ENCODE measurements around the gene ASF1B. TPM values are rescaled to one million over a fixed set of nuclear protein-coding genes. Genes with fewer than 3 reads are reported as not detected.

ASF1B gene
- total and polyA plus RNA-seq, 2 donors (not counting 1 experiment from before 2014, with no cell fraction given), result 1.9 to 2.5 TPM

- Histone ChIP-seq H3K79me2 (ENCODE audit: control insufficient read depth, insufficient read depth, low read length) (peaks cover 80% of the 10 kb centered on the region), H3K4me2 (replicated peaks; ENCODE audit: low read depth, low read length, poor library complexity, severe bottlenecking) (no peak overlapping the region), H4K20me1 (ENCODE audit: control insufficient read depth, insufficient read depth, low read length, poor library complexity, severe bottlenecking) (no peaks in the 10 kb centered on the region), H3K27me3 (replicated peaks in 1 of 4; ENCODE audit: control extremely low read depth in 1 of 4, control insufficient read depth in 3 of 4, insufficient read depth in 4 of 4, low read length in 3 of 4) (no peaks in the 10 kb centered on the region), H3K9ac (ENCODE audit: low read length) (no peak overlapping the region), H3K27ac (ENCODE audit: low read length in 2 of 2) (no peak overlapping the region), H3K9me3 (ENCODE audit: control extremely low read depth in 1 of 3, control insufficient read depth in 2 of 3, insufficient read depth in 1 of 3, low read length in 2 of 3) (no peaks in the 10 kb centered on the region), H3K36me3 (replicated peaks in 1 of 2; ENCODE audit: control extremely low read depth in 1 of 2, control insufficient read depth in 1 of 2, extremely low read depth in 1 of 2, insufficient read depth in 2 of 2, low read length in 1 of 2) (no peaks in the 10 kb centered on the region), H3K4me3 (ENCODE audit: control extremely low read depth in 1 of 5, extremely low read depth in 1 of 5, insufficient read depth in 1 of 5, low read depth in 2 of 5, low read length in 4 of 5) (no peak overlapping the region), H3K4me1 (ENCODE audit: control insufficient read depth in 2 of 2, insufficient read depth in 2 of 2, low read length in 2 of 2) (peaks cover 0 to 9% of the 10 kb centered on the region in 2 donors), H2AFZ (ENCODE audit: insufficient read depth, low read depth, low read length, poor library complexity, severe bottlenecking) (no peak overlapping the region)
- POLR2A ChIA-PET, result interaction anchor here (0.6 kb wide), 1 partner anchor 24 kb away, joined by 4 read pairs; no protein-coding TSS in a partner anchor
- Mint-ChIP-seq H3K27me3 (no peaks in the 10 kb centered on the region), H3K4me1 (peaks cover 5% of the 10 kb centered on the region), H3K9me3 (ENCODE audit: insufficient read depth) (no peaks in the 10 kb centered on the region), H3K4me3 (no peak overlapping the region), H3K27ac (no peak overlapping the region)
- intact Hi-C loops (cut with micrococcal nuclease), result no loop called here
- 97% methylated on average over 9 of the region's 12 CpGs for WGBS (ENCODE audit: insufficient coverage)
- CTCF ChIA-PET, result interaction anchor here (0.6 kb wide), 1 partner anchor 85 kb away, joined by 3 read pairs; no protein-coding TSS in a partner anchor
- ATAC-seq (ENCODE audit: low read depth) (no peak), DNase-seq (no peak)
- TF ChIP-seq CTCF (IDR thresholded peaks at IDR 0.05) (no peak), EZH2 (IDR thresholded peaks at IDR 0.05; ENCODE audit: borderline replicate concordance, insufficient read depth, low read depth, low read length, poor library complexity, severe bottlenecking) (no peak)
These were observed 6.1 kb upstream of the ASF1B start for GRCh38 chr19:14142262-14143190.

GRCh38 chr19:14141041-14141440 lies 4.7 kb upstream of the ASF1B start:
- no peak overlapping the region for H3K9ac ChIP-seq (ENCODE audit: low read length)
- no peaks in the 10 kb centered on the region for H4K20me1 ChIP-seq (ENCODE audit: control insufficient read depth, insufficient read depth, low read length, poor library complexity, severe bottlenecking)
- H2AFZ ChIP-seq (ENCODE audit: insufficient read depth, low read depth, low read length, poor library complexity, severe bottlenecking), result no peak overlapping the region
- no peak for ATAC-seq (ENCODE audit: low read depth)
- H3K79me2 ChIP-seq (ENCODE audit: control insufficient read depth, insufficient read depth, low read length), result peaks cover 74% of the 10 kb centered on the region
- H3K4me3 Mint-ChIP-seq, result no peak overlapping the region
- no peak for DNase-seq
- peaks cover under 1 to 13% of the 10 kb centered on the region in 2 donors for H3K4me1 ChIP-seq (ENCODE audit: control insufficient read depth in 2 of 2, insufficient read depth in 2 of 2, low read length in 2 of 2)
- no peaks in the 10 kb centered on the region for H3K27me3 Mint-ChIP-seq
- H3K27ac ChIP-seq (ENCODE audit: low read length in 2 of 2), result no peak overlapping the region
- no peaks in the 10 kb centered on the region for H3K9me3 Mint-ChIP-seq (ENCODE audit: insufficient read depth)
- no peaks in the 10 kb centered on the region for H3K9me3 ChIP-seq (ENCODE audit: control extremely low read depth in 1 of 3, control insufficient read depth in 2 of 3, insufficient read depth in 1 of 3, low read length in 2 of 3)
- intact Hi-C loops (cut with micrococcal nuclease), result no loop called here
- no peak for TF ChIP-seq EZH2 (IDR thresholded peaks at IDR 0.05; ENCODE audit: borderline replicate concordance, insufficient read depth, low read depth, low read length, poor library complexity, severe bottlenecking)
- TF ChIP-seq CTCF (IDR thresholded peaks at IDR 0.05), result no peak
- no peak overlapping the region for H3K4me2 ChIP-seq (replicated peaks; ENCODE audit: low read depth, low read length, poor library complexity, severe bottlenecking)
- peaks cover 10% of the 10 kb centered on the region for H3K4me1 Mint-ChIP-seq
- no peaks in the 10 kb centered on the region for H3K36me3 ChIP-seq (replicated peaks in 1 of 2; ENCODE audit: control extremely low read depth in 1 of 2, control insufficient read depth in 1 of 2, extremely low read depth in 1 of 2, insufficient read depth in 2 of 2, low read length in 1 of 2)
- WGBS (ENCODE audit: insufficient coverage), result 100% methylated on average over 4 of the region's 8 CpGs
- H3K4me3 ChIP-seq (ENCODE audit: control extremely low read depth in 1 of 5, extremely low read depth in 1 of 5, insufficient read depth in 1 of 5, low read depth in 2 of 5, low read length in 4 of 5), result no peak overlapping the region
- ChIA-PET CTCF (interaction anchor here (1.1 to 2.5 kb wide), 4 partner anchors 26 to 339 kb away, joined by 3 to 10 read pairs (median 4); no protein-coding TSS in a partner anchor), POLR2A (interaction anchor here (0.7 kb wide), 1 partner anchor 293 kb away, joined by 4 read pairs; no protein-coding TSS in a partner anchor)
- H3K27ac Mint-ChIP-seq, result no peak overlapping the region
- no peaks in the 10 kb centered on the region for H3K27me3 ChIP-seq (replicated peaks in 1 of 4; ENCODE audit: control extremely low read depth in 1 of 4, control insufficient read depth in 3 of 4, insufficient read depth in 4 of 4, low read length in 3 of 4)
